Mucosa of descending colon (tissue), 3 donors: Measurements from ENCODE around the gene BUD31. TPM values are rescaled to one million over a fixed set of nuclear protein-coding genes. Genes with fewer than 3 reads are reported as not detected.
A peak's percentile ranks its signal among the peaks of the same experiment; 100 is the strongest.
"Not testable (repeated sequence)": the region's sequence is repeated elsewhere in the genome, so short reads cannot be mapped to it uniquely, and the experiment has no call there.

Experiments
- ATAC-seq: fragments of 200-7000 bp; cut with Tn5 transposase; one replicate; pipeline ENCODE4 v1.9.1; 2020; ENCODE audit warnings: mild to moderate bottlenecking, moderate library complexity
- DNase-seq, 3 donors: peaks; one replicate each; pipeline ENCODE4 v3.0.0-alpha.2; 2020
- H3K36me3 ChIP-seq: fragments of 200-600 bp; one replicate; pipeline ENCODE4 v1.8.0; 2021; ENCODE audit warnings: low read depth, mild to moderate bottlenecking
- H3K4me1 ChIP-seq: fragments of 200-600 bp; one replicate; pipeline ENCODE4 v1.8.0; 2021; ENCODE audit warnings: low read depth, mild to moderate bottlenecking
- H3K4me3 ChIP-seq: fragments of 200-600 bp; one replicate; pipeline ENCODE4 v1.8.0; 2021; ENCODE audit warnings: mild to moderate bottlenecking
- H3K9me3 ChIP-seq: fragments of 200-600 bp; one replicate; pipeline ENCODE4 v1.8.0; 2021; ENCODE audit warnings: mild to moderate bottlenecking
- CTCF ChIP-seq: fragments of 200-600 bp; IDR thresholded peaks from one replicate; pipeline ENCODE4 v1.8.0; 2022; ENCODE audit warnings: antibody characterized with exemption, mild to moderate bottlenecking
- intact Hi-C, 2 donors: fragments of 100-400 bp; cut with DNase I in 1 of 2; cut with micrococcal nuclease in 1 of 2; formaldehyde crosslinking; loops; one replicate each; pipeline versions ENCODE4 v1.11.0 to v1.11.1; 2022; cut with DNase I, micrococcal nuclease
- total RNA-seq, 3 donors: library from RNA; stranded (reverse); fragmentation: NEBNext Ultra II Directional in 2 of 3; extraction: Animal tissue kit (Norgen Biotek cat#: 25700) in 2 of 3; gene quantifications; one replicate each; pipeline versions ENCODE4 v1.2.1 to v1.2.4, GENCODE V29; 2021 to 2023
- donor health status: DM: no; HTN: no; CAD: no; lungs with moderate emphysema.
- donor health status: DM: no; HTN: no; CAD: no.
- donor health status: DM: no; HTN: yes; CAD: no.

Gene BUD31
- total RNA-seq, 3 donors from 2014 or later, result 67.3 to 79.5 (median 76.7) TPM

DNA sequence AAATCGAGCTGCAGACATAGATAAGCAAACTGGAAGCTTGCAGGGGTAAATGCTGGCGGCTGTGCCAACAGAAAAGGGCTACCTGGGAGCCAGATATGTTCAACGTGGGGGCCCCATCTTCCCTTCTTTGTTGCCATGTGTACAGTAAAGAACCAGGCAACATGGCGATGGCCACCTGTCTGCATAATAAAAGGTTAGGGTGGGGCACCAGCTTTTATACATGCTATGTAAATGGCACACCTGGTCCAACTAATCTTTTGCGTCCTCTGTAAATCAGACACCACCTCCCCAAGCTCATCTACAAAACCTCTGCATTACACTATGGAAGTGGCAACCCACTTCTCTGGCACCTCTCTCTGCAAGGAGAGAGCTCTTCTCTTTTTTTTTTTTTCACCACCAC lies 13.9 kb downstream of the BUD31 start:
- Histone ChIP-seq H3K4me3 (no peak overlapping the region), H3K9me3 (no peaks in the 10 kb centered on the region), H3K36me3 (peaks cover 11% of the 10 kb centered on the region), H3K4me1 (peaks cover 4% of the 10 kb centered on the region)
- ATAC-seq (peak; percentile 87), DNase-seq (peak in 1 of 3 donors; percentile 46)
- TF ChIP-seq CTCF, result no peak
- intact Hi-C loops, result no loop called here

- Histone ChIP-seq H3K4me1 (peaks cover 4% of the 10 kb centered on the region), H3K36me3 (no peaks in the 10 kb centered on the region), H3K9me3 (no peaks in the 10 kb centered on the region), H3K4me3 (no peak overlapping the region)
- ATAC-seq, result no peak
- intact Hi-C loops, result no loop called here
- DNase-seq, result no peak
- no peak for TF ChIP-seq CTCF
These were observed 16.4 kb downstream of the BUD31 start for GRCh38 chr7:99424932-99425730.

DNA sequence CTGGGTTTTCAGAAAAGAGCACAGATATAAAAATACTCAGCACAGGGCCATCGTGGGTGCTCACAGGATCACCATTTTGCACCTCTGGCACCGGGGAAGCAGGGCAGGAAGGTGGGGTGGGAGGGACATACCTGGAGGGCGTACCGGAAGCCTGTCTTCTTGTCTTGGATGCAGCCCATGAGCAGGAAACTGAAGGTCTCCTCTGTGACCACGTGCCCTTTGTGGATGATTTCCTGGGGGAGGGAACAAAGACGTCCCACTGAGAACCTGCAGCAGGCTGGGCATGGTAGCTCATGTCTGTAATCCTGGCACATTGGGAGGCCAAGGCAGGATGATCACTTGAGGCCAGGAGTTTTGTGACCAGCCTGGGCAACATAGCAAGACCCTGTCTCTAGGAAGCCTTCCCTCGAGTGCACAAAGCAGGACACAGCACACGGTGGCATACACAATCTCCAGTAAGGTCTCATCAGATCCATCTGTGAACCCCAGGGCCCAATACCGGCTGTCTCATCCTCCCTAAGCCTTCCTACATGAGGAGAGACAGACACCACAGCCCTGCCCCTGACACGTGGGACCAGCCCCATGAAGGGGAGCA lies 20.3 kb downstream of the BUD31 start:
- no peaks in the 10 kb centered on the region for H3K36me3 ChIP-seq
- DNase-seq, result no peak
- ATAC-seq, result no peak
- intact Hi-C loops, result no loop called here
- no peaks in the 10 kb centered on the region for H3K9me3 ChIP-seq
- no peaks in the 10 kb centered on the region for H3K4me1 ChIP-seq
- no peak for TF ChIP-seq CTCF
- no peak overlapping the region for H3K4me3 ChIP-seq

GRCh38 chr7:99429756-99430155 lies 21.0 kb downstream of the BUD31 start:
- intact Hi-C loops, result no loop called here
- DNase-seq (no peak), ATAC-seq (no peak)
- Histone ChIP-seq H3K4me1 (no peaks in the 10 kb centered on the region), H3K36me3 (no peaks in the 10 kb centered on the region), H3K4me3 (no peak overlapping the region), H3K9me3 (no peaks in the 10 kb centered on the region)
- TF ChIP-seq CTCF, result no peak

DNA sequence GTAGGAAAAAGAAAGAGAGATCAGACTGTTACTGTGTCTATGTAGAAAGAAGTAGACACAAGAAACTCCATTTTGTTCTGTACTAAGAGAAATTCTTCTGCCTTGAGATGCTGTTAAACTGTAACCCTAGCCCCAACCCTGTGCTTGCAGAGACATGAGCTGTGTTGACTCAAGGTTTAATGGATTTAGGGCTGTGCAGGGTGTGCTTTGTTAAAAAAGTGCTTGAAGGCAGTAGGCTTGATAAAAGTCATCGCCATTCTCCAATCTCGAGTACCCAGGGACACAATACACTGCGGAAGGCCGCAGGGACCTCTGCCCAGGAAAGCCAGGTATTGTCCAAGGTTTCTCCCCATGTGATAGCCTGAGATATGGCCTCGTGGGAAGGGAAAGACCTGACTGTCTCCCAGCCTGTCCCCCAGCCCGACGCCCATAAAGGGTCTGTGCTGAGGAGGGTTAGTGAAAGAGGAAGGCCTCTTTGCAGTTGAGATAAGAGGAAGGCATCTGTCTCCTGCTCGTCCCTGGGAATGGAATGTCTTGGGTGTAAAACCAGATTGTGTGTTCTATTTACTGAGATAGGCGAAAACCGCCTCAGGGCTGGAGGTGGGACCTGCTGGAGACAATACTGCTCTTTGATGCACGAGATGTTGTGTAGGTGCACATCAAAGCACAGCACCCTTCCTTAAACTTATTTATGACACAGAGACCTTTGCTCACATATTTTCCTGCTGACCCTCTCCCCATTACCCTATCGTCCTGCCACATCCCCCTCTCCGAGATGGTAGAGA lies 23.2 kb downstream of the BUD31 start:
- H3K4me1 ChIP-seq, H3K36me3 ChIP-seq, H3K4me3 ChIP-seq, intact Hi-C loops, ATAC-seq, H3K9me3 ChIP-seq: not testable (repeated sequence)
- DNase-seq, result peak in 1 of 3 donors; percentile 18

DNA sequence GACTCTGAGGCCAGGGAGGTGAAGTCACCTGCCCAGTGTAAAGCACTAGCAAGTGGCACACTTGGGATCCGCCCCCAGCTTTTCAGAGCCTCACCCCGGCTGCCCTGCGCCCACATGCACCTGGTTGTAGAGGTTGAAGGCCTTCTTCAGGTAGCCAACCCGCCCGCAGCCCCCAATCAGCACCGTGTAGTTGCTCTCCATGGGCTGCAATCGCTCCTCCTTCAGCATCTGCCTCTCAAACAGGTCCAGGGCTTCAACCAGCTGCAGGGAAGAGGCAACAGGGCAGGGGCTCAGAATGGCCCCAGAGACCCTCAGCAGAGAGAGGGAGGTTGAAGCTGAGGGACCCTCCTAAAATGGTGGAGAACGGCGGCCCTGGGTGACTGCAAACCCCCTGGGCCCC lies 24.4 kb downstream of the BUD31 start:
- peaks cover 8% of the 10 kb centered on the region for H3K4me1 ChIP-seq
- ATAC-seq (no peak), DNase-seq (no peak)
- no peak for TF ChIP-seq CTCF
- no peaks in the 10 kb centered on the region for H3K36me3 ChIP-seq
- H3K4me3 ChIP-seq, result no peak overlapping the region
- intact Hi-C loops, result no loop called here
- no peaks in the 10 kb centered on the region for H3K9me3 ChIP-seq
